Measurements from ENCODE around the gene PSKH1.
"Not testable (repeated sequence)": the region's sequence is repeated elsewhere in the genome, so short reads cannot be mapped to it uniquely, and the experiment has no call there.

The PSKH1 gene

GRCh38 chr16:67892375-67892774 lies 679 bp upstream of the PSKH1 start:
- DNase-seq: no peak

- peak; percentile 18 for DNase-seq
These were observed 817 bp downstream of the PSKH1 start for GRCh38 chr16:67893743-67894399.

GRCh38 chr16:67897231-67897630 lies 4.2 kb downstream of the PSKH1 start:
- DNase-seq: no peak

DNA sequence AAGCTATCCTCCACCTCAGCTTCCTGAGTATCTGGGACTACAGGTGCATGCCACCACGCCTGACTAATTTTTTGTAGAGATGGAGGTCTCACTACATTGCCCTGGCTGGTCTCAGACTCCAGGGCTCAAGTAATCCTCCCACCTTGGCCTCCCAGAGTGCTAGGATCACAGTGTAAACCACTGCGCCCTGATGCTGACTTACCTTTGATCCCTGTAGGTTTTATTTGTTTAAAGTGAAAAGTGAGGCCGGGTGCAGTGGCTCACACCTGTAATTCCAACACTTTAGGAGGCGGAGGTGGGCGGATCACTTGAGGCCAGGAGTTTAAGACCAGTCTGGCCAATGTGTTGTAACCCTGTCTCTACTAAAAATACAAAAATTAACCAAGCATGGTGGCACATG lies 8.7 kb downstream of the PSKH1 start:
- DNase-seq: no peak

GRCh38 chr16:67902831-67903230 lies 9.8 kb downstream of the PSKH1 start:
- no peak for DNase-seq

DNA sequence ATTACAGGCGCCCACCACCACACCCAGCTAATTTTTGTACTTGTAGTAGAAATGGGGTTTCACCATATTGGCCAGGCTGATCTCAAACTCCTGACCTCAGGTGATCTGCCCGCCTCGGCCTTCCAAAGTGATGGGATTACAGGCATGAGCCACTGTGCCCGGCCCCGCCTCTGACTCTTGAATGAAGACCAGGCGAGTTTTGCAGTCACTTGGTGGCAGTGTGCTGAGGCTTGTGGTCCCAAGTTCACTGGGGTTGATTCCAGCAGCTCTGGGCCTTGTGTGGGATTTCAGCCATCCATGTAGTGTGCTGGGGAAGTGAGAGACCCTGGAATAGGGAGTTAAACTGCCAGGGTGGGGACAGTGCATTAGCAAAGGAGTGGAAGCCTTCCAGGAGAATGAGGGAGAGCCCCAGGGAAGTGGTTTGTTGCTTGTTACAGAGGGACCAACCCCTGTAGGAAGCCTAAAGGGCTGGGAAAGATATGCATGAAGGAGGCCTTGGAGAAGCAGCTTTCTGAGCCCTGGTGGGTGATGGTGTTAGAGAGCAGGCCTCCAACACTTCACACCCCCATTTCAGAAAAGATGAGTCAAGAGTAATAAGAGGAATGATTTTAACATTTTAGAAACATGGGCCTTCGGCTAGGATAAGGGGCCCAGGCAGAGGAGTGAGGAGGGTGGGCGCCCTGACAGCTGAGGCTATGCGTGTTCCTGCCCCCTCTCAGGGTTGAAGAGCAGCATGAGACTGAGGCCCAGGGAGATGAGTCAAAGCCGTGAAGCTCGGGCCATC lies 14.5 kb downstream of the PSKH1 start:
- no peak for DNase-seq

GRCh38 chr16:67909056-67909742 lies 16.1 kb downstream of the PSKH1 start:
- DNase-seq: no peak

DNA sequence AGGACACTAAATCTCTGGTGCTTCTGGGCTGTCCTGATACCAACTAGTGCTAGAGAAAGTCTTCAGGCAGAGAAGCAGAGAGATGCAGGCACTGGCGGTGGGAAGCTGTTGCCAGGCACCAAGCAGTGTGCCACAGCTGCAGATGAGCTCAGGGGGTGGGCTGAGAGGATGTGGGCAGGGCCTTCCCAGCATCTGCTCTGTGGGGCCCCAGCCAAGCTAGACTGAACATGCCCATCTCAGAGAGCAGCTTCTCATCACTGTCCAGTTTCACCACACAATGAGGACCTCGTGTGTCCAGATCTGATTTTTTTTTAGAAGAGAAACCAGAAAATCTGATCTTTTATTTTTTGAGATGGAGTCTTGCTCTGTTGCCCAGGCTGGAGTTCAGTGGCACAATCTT lies 17.1 kb downstream of the PSKH1 start:
- no peak for DNase-seq

DNA sequence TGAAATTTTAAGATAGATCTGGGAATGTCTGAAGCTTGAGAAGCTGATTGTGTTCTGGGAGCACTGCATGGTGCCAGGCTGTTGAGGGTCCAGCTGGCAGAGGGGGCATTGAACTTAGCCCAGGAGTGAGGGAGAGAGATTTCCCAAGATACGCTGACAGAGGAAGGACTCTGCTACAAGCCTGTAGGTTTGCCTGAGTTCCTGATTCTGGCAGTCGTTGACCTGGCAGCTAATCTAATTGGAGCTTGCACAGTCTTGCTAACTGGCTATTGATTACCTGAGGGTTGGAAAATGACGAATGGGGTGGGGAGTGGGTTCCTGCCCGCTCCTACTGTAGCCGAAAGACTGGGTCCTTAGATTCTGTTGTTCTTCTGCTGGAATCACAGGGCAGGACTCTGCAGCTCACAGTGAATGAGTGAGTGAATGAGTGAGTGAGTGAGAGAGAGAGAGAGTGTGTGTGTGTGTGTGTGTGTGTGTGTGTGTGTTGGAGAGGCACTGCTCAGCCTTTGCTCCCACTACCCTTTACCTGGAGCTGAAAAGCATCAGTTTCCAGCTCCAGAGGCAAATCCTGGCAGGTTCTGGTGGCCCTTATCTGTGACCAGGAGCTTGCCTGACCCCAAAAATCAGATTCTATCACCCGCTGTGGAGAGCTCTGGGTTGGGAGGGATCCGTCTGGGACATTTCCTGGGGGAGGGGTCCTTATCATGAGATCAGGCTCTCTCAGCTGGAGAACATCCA lies 21.9 kb downstream of the PSKH1 start:
- no peak for DNase-seq

DNA sequence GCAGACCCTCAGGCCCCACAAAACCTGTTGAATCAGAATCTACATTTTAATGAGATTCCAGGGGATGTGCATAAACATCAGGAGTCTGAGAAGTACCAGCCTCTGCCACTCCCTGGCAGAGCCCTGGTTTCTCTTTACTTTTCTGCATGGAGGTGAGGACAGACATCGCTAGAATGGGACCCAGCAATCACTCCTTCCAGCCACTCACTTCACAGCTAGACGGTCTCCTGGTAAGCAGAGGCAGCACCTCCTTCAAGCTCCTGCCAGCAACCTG lies 22.4 kb downstream of the PSKH1 start:
- not testable (repeated sequence) for DNase-seq

DNA sequence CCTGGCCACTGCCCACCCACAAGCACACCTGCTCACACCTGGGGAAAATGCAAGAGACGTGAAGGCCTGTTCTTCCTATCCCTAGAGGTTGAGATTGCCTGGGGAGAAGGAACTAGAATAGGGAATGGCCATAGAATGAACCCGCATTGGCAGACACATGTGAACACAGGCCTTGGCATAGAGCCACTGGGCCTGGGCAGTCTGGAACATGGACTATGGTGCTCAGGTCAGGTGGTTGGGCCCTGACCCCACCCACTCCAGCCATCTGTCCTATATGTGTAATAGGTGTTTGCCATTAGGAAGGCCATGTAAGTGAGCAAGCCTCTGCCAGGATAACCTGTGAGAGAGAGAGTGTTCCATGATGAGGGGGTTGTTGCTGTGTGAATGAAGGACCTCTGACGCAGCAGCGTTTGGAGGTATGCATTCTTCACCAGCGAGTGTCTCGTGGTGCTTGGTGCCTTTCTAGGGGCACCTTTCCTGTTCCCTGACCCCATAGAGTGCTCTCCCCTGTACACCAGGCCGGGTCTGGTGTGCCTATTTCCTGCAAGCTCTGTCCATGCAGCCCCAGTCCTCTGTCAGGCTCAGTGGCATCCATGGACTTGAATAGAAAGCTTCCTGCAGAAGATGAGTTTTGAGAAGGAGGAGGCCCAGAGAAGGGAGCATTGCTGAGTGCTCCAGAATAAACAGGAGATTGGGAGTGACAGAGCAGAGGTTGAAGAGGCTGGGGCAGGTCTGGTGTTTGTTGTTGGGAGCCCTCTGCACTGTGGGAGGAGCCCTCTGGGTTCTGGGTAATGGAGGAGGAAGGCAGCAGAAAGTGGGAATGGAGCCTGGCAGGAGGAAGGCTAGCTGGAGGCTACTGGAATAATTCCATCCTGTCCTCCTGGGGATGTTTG lies 23.0 kb downstream of the PSKH1 start:
- no peak for DNase-seq

DNA sequence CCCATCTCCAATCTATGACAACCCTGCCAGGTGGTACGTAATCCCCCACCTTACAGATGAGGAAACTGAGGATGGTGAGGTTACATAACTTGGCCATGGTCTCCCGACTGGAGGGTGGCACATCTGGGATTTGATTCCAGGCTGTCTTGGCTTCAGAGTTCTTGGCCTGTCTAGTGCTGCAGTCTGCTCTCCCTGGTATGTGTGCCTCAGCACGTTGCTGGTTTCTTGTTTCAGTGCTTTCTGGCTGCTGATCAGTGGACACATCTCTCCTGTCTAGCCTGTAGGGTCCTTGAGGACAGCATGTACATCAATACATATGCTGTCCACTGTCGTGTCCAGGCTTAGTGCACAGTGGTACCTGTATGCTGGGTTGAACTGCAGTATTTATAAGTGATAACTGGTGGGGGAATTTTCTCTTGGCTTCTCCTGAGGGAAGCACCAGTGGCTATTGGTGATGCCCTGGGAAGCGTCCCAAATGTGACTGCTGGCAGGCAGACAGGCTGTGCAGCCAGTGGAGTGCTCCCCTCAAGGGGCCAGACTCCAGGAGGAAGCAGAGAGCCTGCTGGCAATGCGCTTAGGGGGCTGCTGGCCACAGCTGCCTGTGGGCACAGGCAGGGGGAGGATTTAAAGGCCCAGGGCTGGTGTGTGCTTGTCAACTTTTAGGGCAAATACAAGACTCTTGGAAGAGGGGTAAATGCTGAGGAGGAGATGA lies 24.2 kb downstream of the PSKH1 start:
- DNase-seq: no peak

- DNase-seq: peak; percentile 48
These were observed 24.8 kb downstream of the PSKH1 start for GRCh38 chr16:67917852-67918236.

GRCh38 chr16:67919622-67920221 lies 26.7 kb downstream of the PSKH1 start:
- DNase-seq: no peak

DNA sequence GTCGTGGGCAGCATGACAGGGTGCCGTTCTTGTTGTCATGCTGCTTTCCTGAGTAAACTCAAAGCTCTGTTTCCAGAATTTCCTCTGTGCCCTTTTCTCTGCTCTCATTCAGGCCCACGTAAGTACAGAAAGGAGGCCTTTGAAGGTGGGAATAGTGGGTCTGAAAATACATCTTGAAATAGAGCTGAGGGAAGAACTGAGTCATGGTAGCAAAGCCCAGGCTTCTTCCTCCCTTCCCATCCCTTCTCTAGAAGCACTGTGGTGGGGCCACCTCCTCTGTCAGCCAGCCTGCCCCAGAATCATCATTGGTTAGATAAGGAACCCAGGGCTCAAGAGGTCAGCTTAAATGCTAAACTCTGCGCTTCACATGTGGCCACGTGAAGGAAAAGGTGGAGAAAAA lies 29.2 kb downstream of the PSKH1 start:
- DNase-seq: no peak

DNA sequence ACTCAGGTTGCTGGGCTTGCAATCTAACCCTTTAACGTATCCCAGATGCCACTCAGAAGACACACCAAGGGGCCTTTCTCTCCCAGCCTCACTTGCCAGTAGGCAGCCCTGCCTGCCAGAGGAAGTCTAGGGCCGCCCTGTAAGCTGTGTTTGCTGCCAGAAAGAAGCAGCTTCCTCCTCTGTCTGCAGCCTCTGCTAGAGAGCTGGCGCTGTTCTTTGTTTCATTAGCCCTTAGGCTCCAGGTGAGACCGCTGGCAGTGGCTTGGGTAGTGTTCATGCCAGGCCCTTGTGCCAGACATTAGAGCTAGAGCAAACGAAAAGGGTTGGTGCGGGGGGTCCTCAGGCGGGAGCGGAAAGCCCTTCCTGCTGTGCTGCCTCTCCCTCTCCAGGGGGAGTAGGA lies 29.7 kb downstream of the PSKH1 start:
- no peak for DNase-seq

DNA sequence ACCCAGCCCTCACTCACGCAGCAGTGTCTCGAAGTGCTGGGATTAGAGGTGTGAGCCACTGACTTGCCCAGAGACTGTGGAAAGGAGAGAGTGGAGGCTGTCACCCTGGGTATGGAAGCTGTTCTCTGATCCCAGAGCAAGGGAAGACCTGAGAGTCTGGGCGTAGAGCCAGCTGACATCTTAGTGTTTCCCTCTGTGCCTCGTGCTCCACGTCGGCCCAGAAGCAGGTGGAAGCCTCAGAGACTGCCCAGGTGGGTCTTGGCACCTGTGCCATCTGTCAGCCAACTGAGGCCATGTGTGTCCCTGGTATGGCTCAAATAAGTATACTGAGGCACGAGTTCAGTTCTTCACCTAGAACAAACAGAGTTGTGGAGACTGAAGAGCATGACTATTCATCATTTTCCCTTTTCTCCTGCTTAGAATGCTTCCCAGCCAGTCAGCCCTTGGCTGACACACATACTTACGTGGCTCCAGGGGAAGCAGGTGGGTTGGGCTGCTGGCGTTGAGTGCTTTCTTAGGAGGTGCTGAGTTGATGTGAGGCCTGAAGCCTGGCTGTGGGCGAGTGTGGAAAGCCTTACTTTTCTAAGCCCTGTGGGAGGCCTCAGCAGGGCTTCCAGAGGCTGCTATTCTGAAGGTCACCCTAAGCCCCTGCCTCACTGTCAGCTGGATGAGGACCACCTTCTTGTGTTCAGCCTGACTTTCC lies 30.5 kb downstream of the PSKH1 start:
- DNase-seq: no peak

GRCh38 chr16:67924140-67924906 lies 31.3 kb downstream of the PSKH1 start:
- DNase-seq: no peak

GRCh38 chr16:67926181-67926750 lies 33.2 kb downstream of the PSKH1 start:
- DNase-seq: no peak

Data from inflammatory macrophage treated with lipopolysaccharide for 4 hours (primary cell).